GM18517 (cell line): ENCODE data around the gene TSNAXIP1.
A peak's percentile ranks its signal among the peaks of the same experiment; 100 is the strongest.

Experiments
- ATAC-seq: cut with Tn5 transposase; IDR thresholded peaks from one replicate; pipeline ENCODE4 v1.9.1; 2021; ENCODE audit warnings: mild to moderate bottlenecking, moderate library complexity; ENCODE audit not compliant: unreplicated experiment

TSNAXIP1 gene

DNA sequence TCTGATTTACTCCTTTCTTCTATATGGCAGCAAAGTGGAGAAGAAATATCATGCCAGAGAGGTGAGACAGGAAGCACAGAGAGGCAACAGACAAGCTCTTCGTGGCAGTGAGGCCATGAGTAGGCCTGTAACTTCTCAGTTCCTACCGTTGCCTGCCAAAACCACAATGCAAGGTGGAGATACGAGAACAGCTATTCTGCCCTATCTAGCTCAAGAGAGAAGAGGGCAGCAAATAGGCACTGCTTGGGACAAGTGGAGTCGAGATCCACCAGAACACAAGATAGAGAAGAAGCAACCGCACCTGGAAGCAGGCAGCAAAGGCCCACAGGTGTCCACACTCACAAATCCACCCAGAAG, 25.1 kb upstream of the TSNAXIP1 start:
- no peak for ATAC-seq

DNA sequence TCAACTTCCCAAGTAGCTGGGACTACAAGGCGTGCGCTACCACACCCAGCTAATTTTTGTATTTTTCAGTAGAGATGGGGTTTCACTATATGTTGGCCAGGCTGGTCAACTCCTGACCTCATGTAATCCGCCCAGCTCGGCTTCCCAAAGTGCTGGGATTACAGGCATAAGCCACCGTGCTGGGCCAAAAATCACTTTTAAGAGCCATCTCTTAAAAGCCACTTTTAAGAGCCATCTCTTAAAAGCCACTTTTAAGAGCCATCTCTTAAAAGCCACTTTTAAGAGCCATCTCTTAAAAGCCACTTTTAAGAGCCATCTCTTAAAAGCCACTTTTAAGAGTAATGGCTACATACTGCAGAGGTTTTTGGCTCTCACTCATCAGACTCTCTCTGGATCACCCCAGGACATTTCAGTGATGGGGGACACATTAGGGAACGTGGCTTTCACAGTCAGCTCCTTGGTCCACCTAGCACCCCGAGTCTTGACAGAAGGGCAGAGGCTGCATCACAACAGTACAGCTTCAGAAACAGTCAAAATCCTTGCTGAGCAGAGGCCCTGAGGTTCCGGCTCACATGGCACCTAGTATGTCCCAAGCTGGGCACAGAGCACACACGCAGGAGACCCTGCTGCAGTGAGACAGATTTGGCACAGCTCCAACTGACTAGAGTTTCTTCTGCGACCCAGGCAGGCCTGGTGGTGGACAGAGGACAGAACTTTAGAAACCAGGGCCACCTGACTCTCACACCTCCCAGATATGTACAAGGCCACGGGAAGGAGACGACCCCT, 23.9 kb upstream of the TSNAXIP1 start:
- ATAC-seq: no peak

DNA sequence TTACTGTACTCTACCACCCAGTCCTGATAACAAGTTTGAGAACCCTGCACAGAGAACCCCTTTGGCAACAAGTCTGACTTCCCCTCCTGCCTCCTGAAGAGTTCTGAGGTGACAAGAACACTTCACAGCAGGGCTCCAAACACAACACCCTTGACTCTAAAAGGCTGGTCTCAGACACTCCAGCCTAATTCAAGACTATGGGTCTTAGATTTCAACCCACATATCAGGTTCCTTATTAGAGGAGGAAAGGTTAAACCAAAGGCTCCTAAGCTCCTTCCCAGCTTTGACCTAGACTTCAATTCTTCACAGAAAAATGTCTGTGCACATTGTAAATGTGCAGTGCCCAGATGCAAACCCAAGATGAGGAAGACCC, 23.4 kb upstream of the TSNAXIP1 start:
- ATAC-seq: no peak

DNA sequence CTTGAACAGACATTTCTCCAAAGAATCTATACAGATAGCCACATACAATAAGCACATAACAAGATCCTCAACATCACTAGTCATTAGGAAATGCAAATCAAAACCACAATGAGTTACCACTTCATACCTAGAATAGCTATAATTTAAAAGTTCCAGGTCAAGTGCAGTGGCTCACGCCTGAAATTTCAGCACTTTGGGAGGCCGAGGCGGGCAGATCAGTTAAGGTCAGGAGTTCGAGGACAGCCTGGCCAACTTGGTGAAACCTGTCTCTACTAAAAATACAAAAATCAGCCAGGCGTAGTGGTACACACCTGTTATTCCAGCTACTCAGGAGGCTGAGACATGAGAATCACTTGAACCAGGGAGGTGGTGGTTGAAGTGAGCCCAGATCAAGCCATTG, 20.2 kb upstream of the TSNAXIP1 start:
- no peak for ATAC-seq

DNA sequence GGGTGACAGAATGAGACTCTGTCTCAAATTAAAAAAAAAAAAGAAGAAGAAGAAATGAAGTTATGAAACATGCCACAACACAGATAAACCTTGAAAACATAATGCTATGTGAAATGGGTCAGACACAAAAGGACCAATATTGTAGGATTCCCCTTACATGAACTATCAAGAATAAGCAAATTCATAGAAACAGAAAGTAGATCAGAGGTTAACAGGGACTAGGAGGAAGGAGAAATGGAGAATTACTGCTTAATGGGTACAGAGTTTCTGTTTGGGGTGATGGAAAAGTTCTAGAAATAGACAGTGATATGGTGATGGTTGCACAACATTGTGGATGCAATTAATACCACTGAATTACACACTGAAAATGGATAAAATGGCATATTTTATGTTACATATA, 16.6 kb upstream of the TSNAXIP1 start:
- no peak for ATAC-seq

DNA sequence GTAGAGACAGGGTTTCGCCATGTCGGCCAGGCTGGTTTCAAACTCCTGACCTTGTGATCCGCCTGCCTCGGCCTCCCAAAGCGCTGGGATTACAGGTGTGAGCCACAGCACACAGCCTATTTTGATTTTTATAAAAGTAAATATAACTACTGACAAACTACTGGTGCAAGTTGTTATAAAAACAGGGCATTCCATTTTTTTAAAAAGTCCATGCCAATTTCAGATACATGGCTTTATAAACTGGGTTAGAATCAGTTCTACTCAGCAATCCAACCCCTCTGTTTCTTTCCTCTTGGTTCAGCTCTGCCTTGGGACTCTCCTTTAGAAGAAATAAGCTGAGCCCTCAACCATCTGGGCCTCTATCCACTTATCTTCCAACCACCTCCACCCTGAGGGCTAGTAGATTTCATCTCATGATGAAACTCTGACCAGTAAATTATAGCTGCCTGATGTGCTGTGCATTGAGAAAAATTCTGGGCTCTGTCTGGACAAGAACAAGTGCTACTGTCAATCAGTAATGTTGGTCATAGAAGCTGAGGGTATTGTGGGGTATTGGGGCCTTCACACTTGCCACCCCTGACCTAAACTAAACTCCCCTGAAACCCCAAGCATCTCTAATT, 10.5 kb upstream of the TSNAXIP1 start:
- ATAC-seq: no peak

DNA sequence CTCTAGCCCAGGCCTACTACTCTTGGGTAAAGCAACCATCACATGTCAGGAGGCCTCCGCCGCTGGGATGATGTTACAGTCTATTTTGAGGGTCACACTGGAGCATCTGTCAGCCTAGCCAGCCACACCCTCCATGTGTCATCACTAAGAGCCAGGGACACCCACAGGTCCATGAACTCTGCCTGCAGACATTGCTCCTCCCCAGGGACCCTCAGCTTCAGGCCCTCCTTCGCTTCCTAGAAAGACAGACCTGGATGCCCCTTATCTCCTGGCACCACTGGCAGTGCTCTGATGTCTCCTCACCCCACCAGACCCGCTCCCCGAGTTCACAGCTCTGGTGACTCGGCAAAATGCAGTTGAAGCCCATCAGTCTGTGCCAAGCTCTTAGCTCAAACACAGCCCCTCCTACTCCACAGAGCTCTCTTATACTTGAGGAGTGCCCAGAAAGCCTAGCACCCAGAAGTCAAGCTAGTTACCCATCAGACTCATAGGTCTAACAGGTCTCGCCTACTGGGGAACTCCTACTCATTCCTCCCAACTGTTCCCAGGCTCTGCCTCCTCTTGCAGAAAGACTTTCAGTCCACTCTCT, 6.3 kb upstream of the TSNAXIP1 start:
- ATAC-seq: no peak

DNA sequence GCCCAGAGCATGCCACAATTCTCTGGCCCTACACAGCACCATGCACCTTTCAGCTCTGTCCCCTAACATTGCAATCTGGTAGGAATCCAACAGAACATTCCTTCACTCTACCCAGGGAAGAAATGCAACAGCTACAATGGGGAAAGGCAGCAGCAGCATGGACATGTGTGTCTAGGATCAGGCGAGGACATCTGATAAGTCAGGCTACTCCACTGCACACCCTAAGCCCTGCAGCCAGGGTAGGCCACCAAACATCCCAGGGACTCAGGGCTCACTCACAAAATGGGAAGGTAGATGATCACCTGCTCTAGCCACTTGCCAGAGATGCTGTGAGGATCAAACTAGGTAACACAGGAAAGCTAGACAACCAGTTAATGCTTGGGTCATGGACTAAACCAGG, 5.4 kb upstream of the TSNAXIP1 start:
- no peak for ATAC-seq

DNA sequence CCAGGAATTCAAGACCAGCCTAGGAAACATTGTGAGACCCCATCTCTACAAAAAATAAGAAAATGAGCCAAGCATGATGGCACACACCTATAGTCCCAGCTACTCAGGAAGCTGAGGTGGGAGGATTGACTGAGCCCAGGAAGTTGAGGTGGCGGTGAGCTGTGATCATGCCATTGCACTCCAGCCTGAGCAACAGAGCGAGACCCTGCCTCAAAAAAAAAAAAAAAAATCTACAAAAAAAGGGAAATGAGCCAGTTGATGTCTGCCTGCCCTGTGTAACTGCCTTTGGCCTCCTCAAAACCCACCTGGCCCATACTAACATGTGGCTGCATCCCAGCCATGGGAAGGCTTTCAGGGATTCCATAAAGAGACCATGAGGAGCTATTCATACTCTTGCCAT, 4.8 kb upstream of the TSNAXIP1 start:
- no peak for ATAC-seq

DNA sequence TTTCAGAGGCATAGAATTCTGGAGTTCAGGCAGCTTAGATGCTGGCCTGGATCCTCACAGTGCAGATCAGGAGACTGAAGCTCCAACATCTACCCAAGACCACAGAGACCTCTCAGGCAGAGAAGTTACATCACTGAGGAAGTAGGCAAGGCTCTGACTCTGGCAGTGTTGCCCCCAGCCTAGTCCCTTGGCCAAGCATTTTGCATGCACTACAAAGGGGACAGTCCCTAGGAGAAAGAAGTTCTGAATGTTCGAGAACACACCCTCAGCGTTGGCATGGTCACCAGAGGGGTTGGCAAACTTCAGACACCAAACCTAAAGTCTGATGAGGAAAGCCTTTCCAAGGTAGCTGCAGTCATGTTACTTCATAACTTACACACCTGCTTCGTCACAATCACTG, 2.8 kb upstream of the TSNAXIP1 start:
- ATAC-seq: no peak

DNA sequence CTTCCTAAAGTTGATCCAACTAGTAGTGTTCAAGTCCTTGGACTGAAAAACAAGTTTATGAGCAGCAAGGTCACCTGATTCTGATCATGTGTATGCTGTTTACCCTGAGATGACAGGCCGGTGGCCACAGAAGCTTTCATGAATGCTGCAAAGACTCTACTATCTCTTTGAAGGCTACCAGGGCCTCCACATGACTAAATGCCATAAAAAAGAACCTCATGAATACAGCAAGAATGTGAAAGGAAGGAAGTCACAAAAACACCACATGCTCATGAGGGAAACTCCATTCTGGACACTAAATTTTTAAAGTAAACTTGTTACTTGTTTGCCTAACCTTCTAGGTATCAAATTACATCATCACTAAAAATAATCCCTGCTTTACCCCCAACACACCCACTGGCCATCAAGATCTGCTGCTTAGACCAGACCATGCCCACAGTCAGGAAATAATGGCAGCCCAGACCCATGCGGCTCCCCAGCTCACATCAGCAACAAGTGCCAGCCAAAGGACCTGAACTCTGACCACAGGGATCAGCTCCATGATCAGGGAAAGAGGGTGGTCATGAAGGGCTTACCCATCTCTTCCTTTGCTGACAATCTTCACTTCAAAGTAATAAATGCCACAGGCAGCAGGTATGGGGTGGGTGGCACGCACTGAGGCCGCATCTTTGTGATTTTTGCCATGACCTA, 1.7 kb upstream of the TSNAXIP1 start:
- no peak for ATAC-seq

DNA sequence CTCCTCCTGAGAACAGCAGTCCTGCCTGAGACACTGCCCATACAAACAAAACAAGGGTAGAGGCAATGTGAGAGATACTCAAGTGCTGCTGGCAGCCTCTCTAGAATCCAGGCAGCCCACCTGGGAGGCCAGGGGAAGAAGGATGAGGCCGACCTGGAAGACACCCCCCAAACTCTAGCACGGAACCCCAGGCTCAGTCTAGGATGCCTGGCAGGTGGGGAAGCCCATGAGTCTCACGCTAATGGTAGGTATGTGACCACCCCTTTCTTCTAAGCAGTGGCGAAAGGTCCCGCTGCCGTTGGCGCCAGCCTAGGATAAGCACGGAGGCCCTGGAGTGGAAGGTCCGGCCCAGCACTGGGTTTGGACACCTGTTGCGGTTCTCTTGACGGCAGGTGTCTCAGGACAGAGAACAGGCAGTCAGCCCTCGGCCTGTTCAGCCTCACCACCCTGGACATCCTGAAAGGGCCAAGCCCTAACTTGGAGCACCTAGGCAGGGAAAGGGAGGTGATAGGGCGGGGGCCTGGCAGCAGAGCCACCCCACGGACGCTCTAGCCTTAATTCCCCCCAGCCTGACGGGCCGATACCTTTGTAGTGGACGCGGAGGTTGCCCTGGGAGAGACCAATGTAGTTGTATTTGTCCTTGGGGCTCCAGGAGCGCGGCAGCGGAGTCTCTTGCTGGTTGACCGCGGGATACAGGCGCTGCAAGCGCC, 816 bp upstream of the TSNAXIP1 start:
- no peak for ATAC-seq

DNA sequence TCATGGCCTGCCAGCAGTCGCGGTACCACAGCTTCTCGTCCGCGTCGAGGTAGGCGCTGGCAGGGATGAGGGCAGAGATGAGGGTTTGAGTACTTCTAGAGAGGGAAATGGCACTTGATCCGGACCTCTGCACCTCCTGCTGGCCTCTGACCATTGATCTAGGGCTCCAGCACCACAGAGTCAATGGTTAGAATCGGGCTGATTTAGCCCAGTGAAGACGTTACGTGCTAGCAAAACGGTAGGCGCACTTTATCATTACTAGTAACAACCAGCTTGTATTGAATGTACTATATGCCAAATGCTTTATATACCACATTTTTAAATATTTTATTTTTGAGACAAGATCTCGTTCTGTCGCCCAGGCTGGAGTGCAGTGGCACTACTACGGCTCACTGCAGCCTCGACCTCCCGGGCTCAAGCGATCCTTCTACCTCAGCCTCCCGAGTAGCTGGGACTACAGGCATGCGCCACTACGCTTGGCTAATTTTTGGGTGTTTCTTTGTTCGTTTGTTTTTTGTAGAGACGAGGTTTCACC, 526 bp downstream of the TSNAXIP1 start:
- ATAC-seq: peak; percentile 4

DNA sequence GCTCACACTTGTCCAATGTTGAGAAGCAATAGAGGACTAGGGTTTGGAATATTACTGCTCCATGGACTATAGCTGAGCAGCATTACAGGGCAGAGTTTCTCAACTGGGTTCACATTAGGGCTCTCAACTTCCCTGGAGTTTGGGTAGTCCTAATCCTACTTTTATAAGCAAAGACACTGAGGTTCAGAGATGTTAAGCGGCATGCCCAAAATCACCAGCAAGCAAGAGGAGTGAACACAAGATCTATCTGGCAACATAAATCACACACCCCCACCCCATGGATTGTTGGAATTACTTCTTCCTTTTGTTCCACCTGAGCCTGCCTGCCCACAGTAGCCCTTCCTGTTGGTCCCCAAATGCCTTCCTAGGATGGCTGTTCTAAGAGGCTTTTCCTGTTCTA, 5.2 kb downstream of the TSNAXIP1 start:
- ATAC-seq: no peak

DNA sequence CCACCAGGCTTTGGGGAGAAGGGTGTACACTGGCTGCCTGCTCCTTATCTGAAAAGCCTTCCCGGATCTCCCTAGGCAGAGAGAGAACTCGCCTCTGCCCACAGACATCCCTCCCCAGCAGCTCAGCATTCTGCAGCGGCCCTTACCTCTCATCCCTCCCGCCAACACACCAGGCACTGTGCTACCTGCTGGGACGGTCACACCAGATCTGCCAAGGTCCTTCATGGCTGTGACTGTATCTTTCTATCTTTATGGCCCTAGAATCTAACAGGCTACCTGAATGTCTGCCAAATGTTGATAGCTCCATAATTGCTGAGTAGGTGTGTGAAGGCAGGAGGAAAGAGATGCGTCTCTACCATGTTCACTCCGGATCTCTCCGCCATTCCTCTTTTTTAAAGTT, 7.9 kb downstream of the TSNAXIP1 start:
- ATAC-seq: no peak

DNA sequence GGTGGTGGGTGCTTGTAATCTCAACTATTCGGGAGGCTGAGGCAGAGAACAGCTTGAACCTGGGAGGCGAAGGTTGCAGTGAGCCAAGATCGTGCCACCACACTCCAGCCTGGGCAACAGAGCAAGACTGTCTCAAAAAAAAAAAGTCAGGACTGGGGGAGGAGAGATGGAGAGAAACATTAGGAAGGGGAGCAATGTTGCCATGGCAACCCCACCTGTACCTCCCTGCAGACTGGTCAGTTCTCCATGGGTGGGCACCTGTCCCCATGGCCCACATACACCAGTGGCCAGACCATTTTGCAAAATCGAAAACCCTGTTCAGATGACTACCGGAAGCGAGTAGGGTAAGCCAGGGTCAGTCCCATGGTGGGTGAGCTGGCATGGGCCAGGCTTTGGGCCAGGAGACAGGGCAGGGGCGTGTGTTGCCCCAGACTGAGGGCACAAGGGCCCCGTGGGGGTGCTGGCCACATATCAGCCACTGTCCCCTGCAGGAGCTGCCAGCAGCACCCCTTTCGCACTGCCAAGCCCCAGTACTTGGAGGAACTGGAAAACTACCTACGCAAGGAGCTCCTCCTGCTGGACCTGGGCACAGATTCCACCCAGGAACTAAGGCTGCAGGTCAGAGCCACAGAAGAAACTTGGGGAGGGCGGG, 14.0 kb downstream of the TSNAXIP1 start:
- no peak for ATAC-seq

DNA sequence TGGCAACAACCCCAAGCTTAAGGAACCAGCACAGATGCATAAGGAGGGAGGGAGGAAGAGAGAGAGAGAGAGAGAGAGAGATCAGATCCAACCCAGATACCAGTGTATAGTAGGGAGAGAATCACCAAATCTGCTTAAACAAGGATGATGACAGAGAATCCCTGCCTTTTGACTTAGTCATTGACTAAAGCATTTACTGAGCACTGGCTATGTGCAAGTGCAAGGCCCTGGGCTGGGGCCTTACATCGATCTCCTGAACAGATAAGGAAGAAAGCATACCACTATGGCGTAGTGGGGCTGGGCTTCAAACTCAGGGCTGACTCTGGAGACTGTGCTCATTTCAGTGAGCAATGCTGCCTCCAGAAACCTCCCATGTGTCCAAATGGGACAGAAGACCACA, 15.8 kb downstream of the TSNAXIP1 start:
- no peak for ATAC-seq

DNA sequence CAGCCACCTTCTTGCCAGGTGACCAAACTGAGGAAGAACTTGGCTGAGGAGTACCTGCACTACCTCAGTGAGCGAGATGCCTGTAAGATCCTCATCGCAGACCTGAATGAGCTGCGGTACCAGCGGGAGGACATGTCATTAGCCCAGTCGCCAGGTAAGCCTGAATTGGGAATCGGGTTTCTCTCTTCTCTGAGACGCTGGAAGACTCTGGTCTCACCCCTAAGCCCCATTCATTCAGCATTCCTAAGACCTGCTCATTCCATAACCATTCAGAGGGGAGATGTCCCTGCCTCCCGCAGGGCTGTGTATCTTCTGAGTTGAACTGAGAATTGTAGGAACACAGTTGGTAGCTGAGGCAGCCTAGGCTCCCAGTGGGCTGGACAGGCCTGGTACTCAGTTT, 18.4 kb downstream of the TSNAXIP1 start:
- no peak for ATAC-seq

DNA sequence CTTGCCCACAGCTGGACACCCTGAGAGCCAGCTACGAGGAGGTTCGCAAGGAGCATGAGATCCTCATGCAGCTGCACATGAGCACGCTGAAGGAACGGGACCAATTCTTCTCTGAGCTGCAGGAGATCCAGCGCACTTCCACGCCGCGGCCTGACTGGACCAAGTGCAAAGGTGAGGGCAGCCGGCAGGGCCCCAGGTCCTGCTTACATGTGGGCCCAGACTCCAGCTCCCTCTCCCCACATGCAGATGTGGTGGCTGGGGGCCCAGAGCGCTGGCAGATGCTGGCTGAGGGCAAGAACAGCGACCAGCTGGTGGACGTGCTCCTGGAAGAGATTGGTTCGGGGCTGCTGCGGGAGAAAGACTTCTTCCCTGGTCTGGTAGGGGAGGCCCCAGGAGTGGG, 19.2 kb downstream of the TSNAXIP1 start:
- ATAC-seq: no peak

DNA sequence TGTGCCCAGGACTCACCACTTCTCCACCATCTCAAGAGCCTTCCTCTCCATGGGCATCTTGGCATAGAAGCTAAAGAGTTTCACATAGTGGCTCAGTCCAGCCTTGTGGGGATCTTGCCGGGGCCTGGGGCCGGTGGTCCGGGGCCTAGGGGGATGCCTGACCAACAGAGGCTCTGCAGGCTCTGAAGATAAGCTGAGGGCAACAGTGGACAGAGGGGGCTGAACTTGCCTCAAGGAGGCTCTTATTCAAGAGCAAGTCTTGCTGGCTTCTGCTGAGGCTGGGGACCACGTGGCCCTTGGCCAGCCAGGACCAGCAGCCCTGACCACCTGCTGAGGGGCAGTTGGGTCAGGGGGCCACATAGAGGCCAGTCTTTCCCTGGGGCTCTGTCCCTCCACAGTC, 22.0 kb downstream of the TSNAXIP1 start:
- ATAC-seq: no peak

DNA sequence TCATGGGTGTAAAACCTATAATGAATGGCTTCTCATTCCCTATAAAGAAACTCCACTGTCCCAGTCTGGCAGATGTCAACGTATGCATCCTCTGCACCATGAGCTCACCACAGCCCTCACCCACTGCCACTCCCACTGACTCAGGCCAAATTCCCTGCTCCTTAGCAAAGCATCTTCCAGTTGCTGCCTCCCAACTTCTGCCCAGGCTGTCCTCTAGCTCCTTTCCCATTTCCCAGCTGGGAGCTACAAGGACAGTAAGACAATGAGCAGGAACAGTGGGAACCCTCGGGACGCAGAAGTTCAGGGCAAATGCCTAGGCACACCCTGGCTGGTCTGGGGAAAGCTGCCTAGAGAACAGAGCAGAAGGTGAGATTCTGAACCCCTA, 26.3 kb downstream of the TSNAXIP1 start:
- no peak for ATAC-seq
